ENCODE data around the gene CNEP1R1.

The CNEP1R1 gene

GRCh38 chr16:50065624-50066481 lies 40.8 kb downstream of the CNEP1R1 start, which contains the start of gene HEATR3:
HEATR3 (plus strand) TSS chr16:50065970; CDS start chr16:50066132, 162 bp downstream.
- peak; percentile 97 for DNase-seq

- DNase-seq, result no peak
Measured at GRCh38 chr16:50066482-50067289, 41.7 kb downstream of the CNEP1R1 start.

GRCh38 chr16:50067290-50067853 lies 42.3 kb downstream of the CNEP1R1 start:
- DNase-seq, result peak; percentile 41

GRCh38 chr16:50068550-50068949 lies 43.5 kb downstream of the CNEP1R1 start:
- DNase-seq, result no peak

GRCh38 chr16:50069060-50069459 lies 44.0 kb downstream of the CNEP1R1 start:
- no peak for DNase-seq

- no peak for DNase-seq
Measured at GRCh38 chr16:50071075-50071671, 46.1 kb downstream of the CNEP1R1 start.

- no peak for DNase-seq
Measured at GRCh38 chr16:50072730-50073129, 47.7 kb downstream of the CNEP1R1 start.

- DNase-seq, result no peak
Measured at GRCh38 chr16:50079397-50080140, 54.5 kb downstream of the CNEP1R1 start.

GRCh38 chr16:50081428-50082018 lies 56.5 kb downstream of the CNEP1R1 start:
- DNase-seq, result no peak

GRCh38 chr16:50083996-50084395 lies 59.0 kb downstream of the CNEP1R1 start:
- no peak for DNase-seq

GRCh38 chr16:50086176-50086575 lies 61.2 kb downstream of the CNEP1R1 start:
- DNase-seq, result no peak

Data from CD4-positive, alpha-beta T cell treated with Interleukin-12 subunit alpha and Interleukin-12 subunit beta, for 1 hour (primary cell).